HG02588 (cell line): Measurements from ENCODE around the gene CDH4.

Experiments used
- ATAC-seq: cut with Tn5 transposase; IDR thresholded peaks from one replicate; pipeline ENCODE4 v1.9.1; 2021; ENCODE audit warnings: mild to moderate bottlenecking, moderate library complexity; ENCODE audit not compliant: unreplicated experiment

CDH4 gene

GRCh38 chr20:61697666-61698597 is 445.9 kb downstream of the CDH4 start:
- no peak for ATAC-seq

GRCh38 chr20:61698598-61699494 is 446.8 kb downstream of the CDH4 start:
- ATAC-seq = no peak

GRCh38 chr20:61699495-61700374 is 447.7 kb downstream of the CDH4 start:
- ATAC-seq = no peak

- no peak for ATAC-seq
These were observed 448.6 kb downstream of the CDH4 start for GRCh38 chr20:61700595-61701140.

GRCh38 chr20:61701401-61701800 is 449.3 kb downstream of the CDH4 start:
- no peak for ATAC-seq

GRCh38 chr20:61701802-61702201 is 449.7 kb downstream of the CDH4 start:
- no peak for ATAC-seq

GRCh38 chr20:61702246-61702645 is 450.2 kb downstream of the CDH4 start:
- ATAC-seq = no peak

- ATAC-seq = no peak
These were observed 452.6 kb downstream of the CDH4 start for GRCh38 chr20:61704661-61705060.

- ATAC-seq = no peak
These were observed 453.6 kb downstream of the CDH4 start for GRCh38 chr20:61705386-61706258.

GRCh38 chr20:61706259-61706961 is 454.3 kb downstream of the CDH4 start:
- ATAC-seq = no peak

GRCh38 chr20:61708891-61709290 is 456.8 kb downstream of the CDH4 start:
- ATAC-seq = no peak

GRCh38 chr20:61710108-61710507 is 458.0 kb downstream of the CDH4 start:
- ATAC-seq = no peak

- ATAC-seq = no peak
These were observed 460.6 kb downstream of the CDH4 start for GRCh38 chr20:61712688-61713087.

- no peak for ATAC-seq
These were observed 466.4 kb downstream of the CDH4 start for GRCh38 chr20:61718361-61719005.

GRCh38 chr20:61719691-61720347 is 467.8 kb downstream of the CDH4 start:
- no peak for ATAC-seq

GRCh38 chr20:61720348-61720696 is 468.3 kb downstream of the CDH4 start:
- no peak for ATAC-seq

- no peak for ATAC-seq
These were observed 470.2 kb downstream of the CDH4 start for GRCh38 chr20:61722146-61722678.
